Endodermal cell (in vitro differentiated cells): ENCODE results near the gene MPHOSPH10. TPM values are rescaled to one million over a fixed set of nuclear protein-coding genes. Genes with fewer than 3 reads are reported as not detected.
"Not testable (repeated sequence)": the region's sequence is repeated elsewhere in the genome, so short reads cannot be mapped to it uniquely, and the experiment has no call there.

ENCODE experiments used
- DNase-seq: peaks from one replicate; pipeline ENCODE4 v3.0.0-alpha.2; 2017
- H3K27ac ChIP-seq: 2 replicates; pipeline ENCODE4 v1.5.1; 2013; ENCODE audit warnings: mild to moderate bottlenecking, low read depth, low read length, moderate library complexity
- H3K27me3 ChIP-seq: 2 replicates; pipeline ENCODE4 v1.6.1; 2013; ENCODE audit warnings: mild to moderate bottlenecking, low read length, moderate library complexity; ENCODE audit not compliant: insufficient read depth, control insufficient read depth, poor library complexity, severe bottlenecking
- H3K36me3 ChIP-seq: 2 replicates; pipeline ENCODE4 v1.7.0; 2013; ENCODE audit warnings: mild to moderate bottlenecking, low read length, moderate library complexity; ENCODE audit not compliant: control insufficient read depth, insufficient read depth
- H3K4me1 ChIP-seq: one replicate; pipeline ENCODE4 v1.7.0; 2013; ENCODE audit warnings: low read length; ENCODE audit not compliant: control insufficient read depth, insufficient read depth
- H3K4me3 ChIP-seq: 2 replicates; pipeline ENCODE4 v1.5.1; 2013; ENCODE audit warnings: mild to moderate bottlenecking, low read length, moderate library complexity
- H3K9ac ChIP-seq: 2 replicates; pipeline ENCODE4 v1.6.1; 2013; ENCODE audit warnings: mild to moderate bottlenecking, low read length, moderate library complexity; ENCODE audit not compliant: poor library complexity, severe bottlenecking; ENCODE audit errors: extremely low read depth
- H3K9me3 ChIP-seq: 2 replicates; pipeline ENCODE4 v1.6.1; 2013; ENCODE audit warnings: mild to moderate bottlenecking, low read length, moderate library complexity; ENCODE audit not compliant: control insufficient read depth
- H3K27ac Mint-ChIP-seq: 2 replicates; pipeline ENCODE4 v1.8.0; 2020; ENCODE audit warnings: mixed read lengths
- H3K27me3 Mint-ChIP-seq: 2 replicates; pipeline ENCODE4 v1.8.0; 2021; ENCODE audit warnings: mild to moderate bottlenecking, mixed read lengths; ENCODE audit not compliant: insufficient read depth
- H3K36me3 Mint-ChIP-seq: 2 replicates; pipeline ENCODE4 v1.8.0; 2020; ENCODE audit warnings: low read depth, mixed read lengths
- H3K4me1 Mint-ChIP-seq: 2 replicates; pipeline ENCODE4 v1.8.0; 2020; ENCODE audit warnings: mixed read lengths
- H3K4me3 Mint-ChIP-seq: 2 replicates; pipeline ENCODE4 v1.8.0; 2020; ENCODE audit warnings: mild to moderate bottlenecking, moderate library complexity, mixed read lengths
- H3K9me3 Mint-ChIP-seq: 2 replicates; pipeline ENCODE4 v1.8.0; 2020; ENCODE audit warnings: mild to moderate bottlenecking, mixed read lengths
- CTCF ChIP-seq: fragments of 200-600 bp; sonication (generic); conservative IDR thresholded peaks from 2 replicates; pipeline ENCODE4 v1.5.0; 2021; ENCODE audit warnings: antibody characterized with exemption, mild to moderate bottlenecking
- WGBS, 2 experiments: methylation state at CpG; one replicate each; pipeline versions ENCODE4 v1.1.5 to v1.1.7; 2013; ENCODE audit warnings: missing lambda C conversion rate in 2 of 2, mixed read lengths in 1 of 2; ENCODE audit not compliant: insufficient coverage in 1 of 2, insufficient read length in 1 of 2; 5-methylcytosine and 5-hydroxymethylcytosine counted together
- long read RNA-seq, 4 experiments: library from polyadenylated mRNA in 2 of 4; library from RNA in 1 of 4; library from capped mRNA in 1 of 4; stranded (forward) in 3 of 4; unstranded in 1 of 4; transcript quantifications; one replicate each; pipeline ENCODE4 v2.0.0, GENCODE V29; 2020 to 2021; ENCODE audit warnings: inconsistent platforms in 1 of 4
- polyA plus RNA-seq, 2 experiments: library from polyadenylated mRNA; stranded (reverse); fragments of 50-300 nt; gene quantifications; one replicate each; pipeline ENCODE4 v1.2.3, GENCODE V29; 2013
- total RNA-seq, 2 donors: library from RNA; stranded (reverse); fragmentation: NEBNext Ultra II Directional in 1 of 2; extraction: Animal tissue kit (Norgen Biotek cat#: 25700) in 1 of 2; gene quantifications; 2 replicates in 1 of 2; 3 replicates in 1 of 2; pipeline ENCODE4 v1.2.1, GENCODE V29; 2021

The MPHOSPH10 gene
- 10 to 100 TPM; 30.2 to 35.8 TPM for total RNA-seq
- 26.5 TPM for polyA plus RNA-seq (2013, experiment 1 of 2)
- polyA plus RNA-seq (2013, experiment 2 of 2): 29.4 TPM
- long read RNA-seq, experiment 1, partial matches to known transcripts: 7 of 12 reads
- long read RNA-seq, experiment 1, other reads (novel, unspliced or antisense): 2 of 12 reads
- long read RNA-seq, experiment 2, transcript MPHOSPH10-201 (11 exons, 2,484 nt): major isoform, 57 of 63 reads
- long read RNA-seq, experiment 2, partial matches to known transcripts: 3 of 63 reads
- long read RNA-seq, experiment 2, other reads (novel, unspliced or antisense): 3 of 63 reads
- long read RNA-seq, experiment 3, transcript MPHOSPH10-201 (11 exons, 2,484 nt): major isoform, 30 of 90 reads
- long read RNA-seq, experiment 3, partial matches to known transcripts: 52 of 90 reads
- long read RNA-seq, experiment 3, other reads (novel, unspliced or antisense): 6 of 90 reads
- long read RNA-seq, experiment 4, transcript MPHOSPH10-201 (11 exons, 2,484 nt): major isoform, 43 of 77 reads
- long read RNA-seq, experiment 4, partial matches to known transcripts: 30 of 77 reads
- long read RNA-seq, experiment 4, other reads (novel, unspliced or antisense): 3 of 77 reads

GRCh38 chr2:71130152-71130904, at the start of gene MPHOSPH10, which contains the start of gene MCEE:
Gene MPHOSPH10, plus strand, starts transcription at chr2:71130634. Its CDS starts 32 bp downstream, at chr2:71130666.
Gene MCEE, minus strand, starts transcription at chr2:71130229. Its CDS starts 10 bp downstream, at chr2:71130219.
- peak within 1 kb of the TSS; percentile 86 for H3K27ac ChIP-seq
- H3K4me3 ChIP-seq: peak within 1 kb of the TSS; percentile 99
- WGBS, 2 experiments: 0% methylated on average over 32 to 67 of the region's 67 CpGs
- H3K36me3 ChIP-seq: peaks cover 26% of the 10 kb centered on the region
- peak within 1 kb of the TSS; percentile 95 for H3K9ac ChIP-seq
- TF ChIP-seq CTCF: no peak
- Mint-ChIP-seq H3K9me3 (no peaks in the 10 kb centered on the region), H3K4me3 (no peak within 1 kb of the TSS), H3K4me1 (peaks cover 7% of the 10 kb centered on the region), H3K27ac (no peak within 1 kb of the TSS), H3K36me3 (peaks cover 15% of the 10 kb centered on the region), H3K27me3 (no peaks in the 10 kb centered on the region)
- no peaks in the 10 kb centered on the region for H3K9me3 ChIP-seq
- no peaks in the 10 kb centered on the region for H3K27me3 ChIP-seq
- H3K4me1 ChIP-seq: no peaks in the 10 kb centered on the region
- peak; percentile 97 for DNase-seq

GRCh38 chr2:71082402-71083252, 47.8 kb upstream of the MPHOSPH10 start:
- Histone ChIP-seq H3K9me3 (no peaks in the 10 kb centered on the region), H3K36me3 (peaks cover 14% of the 10 kb centered on the region), H3K9ac (no peak overlapping the region), H3K27me3 (no peaks in the 10 kb centered on the region), H3K27ac (no peak overlapping the region), H3K4me1 (peaks cover 4% of the 10 kb centered on the region), H3K4me3 (no peak overlapping the region)
- 91 to 100% methylated on average over 1 to 5 of the region's 5 CpGs for WGBS, 2 experiments
- TF ChIP-seq CTCF: no peak
- peaks cover 16% of the 10 kb centered on the region for H3K36me3 Mint-ChIP-seq
- H3K4me3 Mint-ChIP-seq: no peak overlapping the region
- DNase-seq: no peak
- peak overlapping the region; percentile 39 for H3K27ac Mint-ChIP-seq
- peaks cover 36% of the 10 kb centered on the region for H3K4me1 Mint-ChIP-seq
- H3K27me3 Mint-ChIP-seq: no peaks in the 10 kb centered on the region
- no peaks in the 10 kb centered on the region for H3K9me3 Mint-ChIP-seq

- H3K27ac ChIP-seq, H3K27ac Mint-ChIP-seq, H3K36me3 ChIP-seq, H3K4me3 ChIP-seq, H3K27me3 Mint-ChIP-seq, H3K9me3 Mint-ChIP-seq, H3K9ac ChIP-seq, H3K4me1 ChIP-seq, H3K27me3 ChIP-seq, H3K9me3 ChIP-seq, H3K4me3 Mint-ChIP-seq, DNase-seq: not testable (repeated sequence)
- H3K4me1 Mint-ChIP-seq: peaks cover 43% of the 10 kb centered on the region
- no CpG with 5 or more reads among the region's 3 CpGs for whole genome bisulfite sequencing, 2 experiments
- H3K36me3 Mint-ChIP-seq: peaks cover 13% of the 10 kb centered on the region
Measured at GRCh38 chr2:71083297-71083696, 47.1 kb upstream of the MPHOSPH10 start.

- not testable (repeated sequence) for H3K27me3 Mint-ChIP-seq, H3K36me3 ChIP-seq, H3K4me1 ChIP-seq, H3K4me3 Mint-ChIP-seq, H3K9ac ChIP-seq, H3K9me3 ChIP-seq, H3K27me3 ChIP-seq, DNase-seq, H3K4me3 ChIP-seq, H3K9me3 Mint-ChIP-seq, H3K27ac Mint-ChIP-seq, H3K27ac ChIP-seq, H3K36me3 Mint-ChIP-seq
- H3K4me1 Mint-ChIP-seq: peaks cover 46% of the 10 kb centered on the region
- WGBS, 2 experiments: 94 to 98% methylated on average over 9 to 10 of the region's 13 CpGs
Measured at GRCh38 chr2:71083752-71084312, 46.6 kb upstream of the MPHOSPH10 start.
